Smooth muscle cell (in vitro differentiated cells): Measurements from ENCODE around the gene ENPP6. TPM values are rescaled to one million over a fixed set of nuclear protein-coding genes. Genes with fewer than 3 reads are reported as not detected.

Source experiments
- DNase-seq: peaks from one replicate; lab custom pipeline; 2025; ENCODE audit not compliant: unreplicated experiment; lab: John Stamatoyannopoulos, UW
- H2AFZ ChIP-seq: fragments of 200-600 bp; sonication (generic); 2 replicates; pipeline ENCODE4 v1.6.0; 2016; ENCODE audit warnings: antibody characterized with exemption, low read depth, mild to moderate bottlenecking
- H3F3A ChIP-seq: fragments of 200-600 bp; sonication (generic); 2 replicates; pipeline ENCODE4 v1.6.0; 2017; ENCODE audit warnings: antibody characterized with exemption, low read depth
- H3K27ac ChIP-seq: fragments of 200-600 bp; sonication (generic); 2 replicates; pipeline ENCODE4 v1.5.1; 2016; ENCODE audit warnings: low read depth, mild to moderate bottlenecking
- H3K27me3 ChIP-seq: fragments of 200-600 bp; sonication (generic); 2 replicates; pipeline ENCODE4 v1.6.1; 2016; ENCODE audit warnings: low read depth, mild to moderate bottlenecking
- H3K36me3 ChIP-seq: fragments of 200-600 bp; sonication (generic); 2 replicates; pipeline ENCODE4 v1.5.1; 2016; ENCODE audit warnings: low read depth
- H3K4me1 ChIP-seq: fragments of 200-600 bp; sonication (generic); 2 replicates; pipeline ENCODE4 v1.5.1; 2016; ENCODE audit warnings: low read depth
- H3K4me2 ChIP-seq: fragments of 200-600 bp; sonication (generic); 2 replicates; pipeline ENCODE4 v1.6.0; 2016; ENCODE audit warnings: mild to moderate bottlenecking
- H3K4me3 ChIP-seq: fragments of 200-600 bp; sonication (generic); 2 replicates; pipeline ENCODE4 v1.5.1; 2016; ENCODE audit warnings: mild to moderate bottlenecking
- H3K79me2 ChIP-seq: fragments of 200-600 bp; sonication (generic); 2 replicates; pipeline ENCODE4 v1.6.0; 2016; ENCODE audit warnings: low read depth, mild to moderate bottlenecking
- H3K9ac ChIP-seq: fragments of 200-600 bp; sonication (generic); 2 replicates; pipeline ENCODE4 v1.6.0; 2016; ENCODE audit warnings: low read depth
- H3K9me3 ChIP-seq: fragments of 200-600 bp; sonication (generic); replicated peaks from 2 replicates; pipeline ENCODE4 v1.5.1; 2016; ENCODE audit warnings: low read depth
- H4K20me1 ChIP-seq: fragments of 200-600 bp; sonication (generic); 2 replicates; pipeline ENCODE4 v1.6.0; 2016; ENCODE audit warnings: low read depth
- CTCF ChIP-seq: fragments of 200-600 bp; sonication (generic); IDR thresholded peaks from 2 replicates; pipeline ENCODE4 v1.5.1; 2017; ENCODE audit warnings: borderline replicate concordance, mild to moderate bottlenecking, antibody characterized with exemption; ENCODE audit not compliant: insufficient read depth, poor library complexity, severe bottlenecking
- WGBS: methylation state at CpG from one replicate; pipeline ENCODE4 v1.1.7; 2016; ENCODE audit warnings: low lambda C conversion rate; 5-methylcytosine and 5-hydroxymethylcytosine counted together
- polyA plus RNA-seq: library from polyadenylated mRNA; unstranded; fragments of >200 nt; fragmentation: Nextera tagmentation; extraction: Ambion mirVana; gene quantifications from 2 replicates; pipeline ENCODE4 v1.2.1, GENCODE V29; 2016
- total RNA-seq: library from RNA; depleted of rRNA; stranded (reverse); fragments of >200 nt; gene quantifications from 2 replicates; pipeline ENCODE4 v1.2.3, GENCODE V29; 2014

The ENPP6 gene
- total and polyA plus RNA-seq, 2 experiments from 2014 or later, result not detected

- Histone ChIP-seq H3K27me3 (no peaks in the 10 kb centered on the region), H3K4me1 (no peaks in the 10 kb centered on the region), H4K20me1 (no peaks in the 10 kb centered on the region), H3K9ac (no peak overlapping the region), H3F3A (no peaks in the 10 kb centered on the region), H3K27ac (no peak overlapping the region), H2AFZ (no peak overlapping the region), H3K36me3 (no peaks in the 10 kb centered on the region), H3K4me3 (no peak overlapping the region), H3K9me3 (no peaks in the 10 kb centered on the region), H3K79me2 (no peaks in the 10 kb centered on the region), H3K4me2 (no peak overlapping the region)
- WGBS, result 89% methylated on average over 4 of the region's 4 CpGs
- DNase-seq, result no peak
- no peak for TF ChIP-seq CTCF
Observed at GRCh38 chr4:184232975-184233374, 15.3 kb upstream of the ENPP6 start.

GRCh38 chr4:184232202-184232601 lies 14.5 kb upstream of the ENPP6 start:
- WGBS, result 89% methylated on average over 1 of the region's 1 CpG

GRCh38 chr4:184231573-184231972 lies 13.9 kb upstream of the ENPP6 start:
- H3K9ac ChIP-seq, result no peak overlapping the region
- no peaks in the 10 kb centered on the region for H3K4me1 ChIP-seq
- DNase-seq, result no peak
- no peaks in the 10 kb centered on the region for H3K79me2 ChIP-seq
- no peaks in the 10 kb centered on the region for H4K20me1 ChIP-seq
- no peak overlapping the region for H3K4me3 ChIP-seq
- no peak overlapping the region for H3K27ac ChIP-seq
- H2AFZ ChIP-seq, result no peak overlapping the region
- no peaks in the 10 kb centered on the region for H3F3A ChIP-seq
- no peaks in the 10 kb centered on the region for H3K9me3 ChIP-seq
- WGBS, result 95% methylated on average over 2 of the region's 2 CpGs
- no peaks in the 10 kb centered on the region for H3K36me3 ChIP-seq
- no peaks in the 10 kb centered on the region for H3K27me3 ChIP-seq
- no peak overlapping the region for H3K4me2 ChIP-seq
- no peak for TF ChIP-seq CTCF

More at GRCh38 chr4:184232202-184232601, 14.5 kb upstream of the ENPP6 start:
- H3K27me3 ChIP-seq, result no peaks in the 10 kb centered on the region
- H3K9me3 ChIP-seq, result no peaks in the 10 kb centered on the region
- H3K79me2 ChIP-seq, result no peaks in the 10 kb centered on the region
- no peak overlapping the region for H3K27ac ChIP-seq
- H3F3A ChIP-seq, result no peaks in the 10 kb centered on the region
- H2AFZ ChIP-seq, result no peak overlapping the region
- no peak overlapping the region for H3K4me3 ChIP-seq
- H3K4me1 ChIP-seq, result no peaks in the 10 kb centered on the region
- H4K20me1 ChIP-seq, result no peaks in the 10 kb centered on the region
- no peak for TF ChIP-seq CTCF
- no peak overlapping the region for H3K4me2 ChIP-seq
- H3K36me3 ChIP-seq, result no peaks in the 10 kb centered on the region
- no peak overlapping the region for H3K9ac ChIP-seq
- DNase-seq, result no peak

- WGBS, result 93% methylated on average over 7 of the region's 7 CpGs
- Histone ChIP-seq H3K4me2 (no peak overlapping the region), H3K4me3 (no peak overlapping the region), H4K20me1 (no peaks in the 10 kb centered on the region), H3F3A (no peaks in the 10 kb centered on the region), H3K9ac (no peak overlapping the region), H3K27me3 (no peaks in the 10 kb centered on the region), H3K79me2 (no peaks in the 10 kb centered on the region), H3K9me3 (no peaks in the 10 kb centered on the region), H2AFZ (no peak overlapping the region), H3K4me1 (no peaks in the 10 kb centered on the region), H3K36me3 (no peaks in the 10 kb centered on the region), H3K27ac (no peak overlapping the region)
- TF ChIP-seq CTCF, result no peak
- no peak for DNase-seq
Observed at GRCh38 chr4:184228056-184228705, 10.5 kb upstream of the ENPP6 start.
